Keratinocyte (primary cell): ENCODE data around the gene GPM6B.

ENCODE experiments used
- CTCF ChIP-seq, 3 experiments: IDR thresholded peaks in 1 of 3; conservative IDR thresholded peaks in 1 of 3; optimal IDR thresholded peaks in 1 of 3; 2 replicates in 2 of 3; 3 replicates in 1 of 3; pipeline versions ENCODE3 to v1.5.1; 2011; ENCODE audit warnings: low read length in 3 of 3, mild to moderate bottlenecking in 3 of 3, moderate library complexity in 2 of 3, control low read depth in 1 of 3, inconsistent platforms in 1 of 3; ENCODE audit not compliant: insufficient read depth in 2 of 3; ENCODE audit errors: extremely low read depth in 1 of 3
- EZH2 ChIP-seq: IDR thresholded peaks from one replicate; pipeline ENCODE4 v1.6.1; 2012; ENCODE audit warnings: inconsistent platforms, mild to moderate bottlenecking, low read length, moderate library complexity

GRCh38 chrX:13816643-13817627, at the start of gene GPM6B:
- TF ChIP-seq CTCF (optimal IDR thresholded peaks at IDR 0.05 in 1 of 3, IDR thresholded peaks at IDR 0.05 in 1 of 3, conservative IDR thresholded peaks at IDR 0.05 in 1 of 3; ENCODE audit: extremely low read depth in 1 of 3, insufficient read depth in 2 of 3, low read length in 3 of 3) (no peak), EZH2 (no peak)
